ENCODE results near the gene TRABD2B.

The TRABD2B gene

GRCh38 chr1:47842228-47842919, 154.8 kb downstream of the TRABD2B start:
- Histone ChIP-seq H3K9me3 (ENCODE audit: control insufficient read depth, insufficient read depth, low read depth, low read length) (no peaks in the 10 kb centered on the region), H3K4me1 (ENCODE audit: control insufficient read depth, insufficient read depth, low read length) (no peaks in the 10 kb centered on the region), H3K36me3 (ENCODE audit: control insufficient read depth in 2 of 2, insufficient read depth in 1 of 2, low read length in 2 of 2) (no peaks in the 10 kb centered on the region), H3K27ac (ENCODE audit: extremely low read depth, low read depth, low read length) (no peak overlapping the region), H3K4me3 (ENCODE audit: low read depth, low read length) (no peak overlapping the region)
- CTCF ChIA-PET: interaction anchor here (1.4 kb wide), 1 partner anchor 219 kb away, joined by 3 read pairs; no protein-coding TSS in a partner anchor
- POLR2A ChIA-PET: interaction anchor here (0.7 kb wide), 1 partner anchor 250 kb away, joined by 4 read pairs; no protein-coding TSS in a partner anchor
- no peak for TF ChIP-seq ZBTB20 (tag by site-specific recombination; IDR thresholded peaks at IDR 0.05)
- no peak for TF ChIP-seq ZSCAN4 (tag by site-specific recombination; IDR thresholded peaks at IDR 0.05)
- TF ChIP-seq ZNF202 (tag by site-specific recombination; IDR thresholded peaks at IDR 0.05; ENCODE audit: borderline replicate concordance): no peak
- TF ChIP-seq ZBTB17 (tag by site-specific recombination; IDR thresholded peaks at IDR 0.05): no peak
- TF ChIP-seq ZNF488 (tag by site-specific recombination; IDR thresholded peaks at IDR 0.05): no peak
- TF ChIP-seq ZNF121 (tag by site-specific recombination; IDR thresholded peaks at IDR 0.05): no peak
- no peak for TF ChIP-seq SCRT2 (tag by site-specific recombination; IDR thresholded peaks at IDR 0.05)
- no peak for TF ChIP-seq HIC1 (tag by site-specific recombination; IDR thresholded peaks at IDR 0.05)
- no peak for TF ChIP-seq ZNF391 (tag by site-specific recombination; IDR thresholded peaks at IDR 0.05; ENCODE audit: borderline replicate concordance, low read depth)
- no peak for TF ChIP-seq ZNF174 (tag by site-specific recombination; IDR thresholded peaks at IDR 0.05)
- TF ChIP-seq ZNF169 (tag by site-specific recombination; IDR thresholded peaks at IDR 0.05): no peak
- TF ChIP-seq ZEB2 (tag by site-specific recombination; IDR thresholded peaks at IDR 0.05): no peak
- TF ChIP-seq ZNF449 (tag by site-specific recombination; IDR thresholded peaks at IDR 0.05): no peak
- TF ChIP-seq ZNF510 (tag by site-specific recombination; IDR thresholded peaks at IDR 0.05; ENCODE audit: insufficient replicate concordance): no peak

GRCh38 chr1:47841356-47841755, 155.8 kb downstream of the TRABD2B start:
- POLR2A ChIA-PET: interaction anchor here (0.7 kb wide), 1 partner anchor 249 kb away, joined by 4 read pairs; no protein-coding TSS in a partner anchor
- no peak overlapping the region for H3K27ac ChIP-seq (ENCODE audit: extremely low read depth, low read depth, low read length)
- CTCF ChIA-PET: no interaction called here
- H3K4me3 ChIP-seq (ENCODE audit: low read depth, low read length): no peak overlapping the region
- H3K4me1 ChIP-seq (ENCODE audit: control insufficient read depth, insufficient read depth, low read length): no peaks in the 10 kb centered on the region
- no peaks in the 10 kb centered on the region for H3K9me3 ChIP-seq (ENCODE audit: control insufficient read depth, insufficient read depth, low read depth, low read length)
- H3K36me3 ChIP-seq (ENCODE audit: control insufficient read depth in 2 of 2, insufficient read depth in 1 of 2, low read length in 2 of 2): no peaks in the 10 kb centered on the region
- TF ChIP-seq ZIC2 (tag by site-specific recombination; IDR thresholded peaks at IDR 0.05) (peak; percentile 40), MYNN (tag by site-specific recombination; IDR thresholded peaks at IDR 0.05; ENCODE audit: borderline replicate concordance) (no peak), GLIS1 (tag by site-specific recombination; IDR thresholded peaks at IDR 0.05) (peak; percentile 76)
